ENCODE results near the gene C2orf72. TPM values are rescaled to one million over a fixed set of nuclear protein-coding genes. Genes with fewer than 3 reads are reported as not detected.
"Not testable (repeated sequence)": the region's sequence is repeated elsewhere in the genome, so short reads cannot be mapped to it uniquely, and the experiment has no call there.

C2orf72 gene
- total RNA-seq, 2 donors from 2014 or later, result not detected

DNA sequence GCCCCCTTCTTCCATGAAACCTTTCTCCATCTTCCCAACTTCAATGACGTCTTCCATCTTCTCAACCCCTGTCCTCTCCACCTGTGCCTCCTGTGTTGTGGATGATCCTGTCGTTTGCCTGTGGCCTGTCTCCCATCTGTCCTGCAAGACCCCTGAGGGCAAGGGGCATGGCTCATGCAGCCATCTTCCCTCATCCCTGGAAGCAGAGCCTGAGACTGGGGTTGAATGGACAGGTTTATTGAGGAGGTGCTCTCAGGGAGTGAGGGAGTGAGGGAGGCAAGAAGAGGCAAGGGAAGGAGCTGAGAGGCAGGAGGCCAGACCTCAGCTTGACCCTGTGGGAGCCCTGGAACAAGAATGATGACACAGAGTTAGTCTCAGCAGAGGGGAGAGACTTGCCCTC lies 34.1 kb upstream of the C2orf72 start:
- no peaks in the 10 kb centered on the region for H3K9me3 ChIP-seq (ENCODE audit: control insufficient read depth, low read length, poor library complexity, severe bottlenecking)
- H3K4me1 Mint-ChIP-seq, result peaks cover 3% of the 10 kb centered on the region
- DNase-seq, result no peak
- peaks cover 43% of the 10 kb centered on the region for H3K27me3 Mint-ChIP-seq
- H3K36me3 Mint-ChIP-seq (ENCODE audit: low read depth), result peaks cover 6% of the 10 kb centered on the region
- H3K4me3 Mint-ChIP-seq, result no peak overlapping the region
- no peak for ATAC-seq
- no peak overlapping the region for H3K27ac Mint-ChIP-seq

GRCh38 chr2:231004930-231005329 lies 32.4 kb upstream of the C2orf72 start:
- not testable (repeated sequence) for ATAC-seq

GRCh38 chr2:231007286-231008098 lies 29.8 kb upstream of the C2orf72 start:
- DNase-seq (no peak), ATAC-seq (no peak)
- Mint-ChIP-seq H3K27ac (no peak overlapping the region), H3K27me3 (peaks cover 26% of the 10 kb centered on the region), H3K4me3 (no peak overlapping the region), H3K4me1 (no peaks in the 10 kb centered on the region), H3K36me3 (ENCODE audit: low read depth) (peaks cover 4% of the 10 kb centered on the region)
- H3K9me3 ChIP-seq (ENCODE audit: control insufficient read depth, low read length, poor library complexity, severe bottlenecking), result no peaks in the 10 kb centered on the region

More at GRCh38 chr2:231004930-231005329, 32.4 kb upstream of the C2orf72 start:
- not testable (repeated sequence) for H3K9me3 ChIP-seq (ENCODE audit: control insufficient read depth, low read length, poor library complexity, severe bottlenecking); DNase-seq; H3K36me3 Mint-ChIP-seq (ENCODE audit: low read depth); H3K27ac Mint-ChIP-seq; H3K4me1 Mint-ChIP-seq; H3K4me3 Mint-ChIP-seq
- H3K27me3 Mint-ChIP-seq, result peaks cover 34% of the 10 kb centered on the region

DNA sequence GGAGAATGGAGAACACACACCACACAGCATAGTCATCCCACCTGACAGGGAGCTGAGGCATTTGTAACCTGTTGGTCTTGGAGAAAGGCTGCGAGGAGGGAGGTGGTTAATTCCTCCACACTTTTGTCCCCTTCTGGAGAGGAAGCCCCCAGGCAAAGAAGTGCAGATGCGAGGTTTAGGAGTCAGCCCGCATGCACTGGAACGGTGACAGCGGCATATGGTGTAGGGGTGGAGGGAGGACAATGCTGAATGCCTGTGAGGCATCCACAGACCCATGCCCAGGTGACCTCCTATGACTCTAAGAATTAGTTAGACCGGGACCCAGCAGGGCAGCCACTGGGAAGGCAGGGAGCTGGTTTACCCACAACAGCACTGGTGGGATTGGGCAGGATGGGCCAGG lies 29.2 kb upstream of the C2orf72 start:
- H3K27ac Mint-ChIP-seq, result no peak overlapping the region
- H3K4me1 Mint-ChIP-seq, result no peaks in the 10 kb centered on the region
- H3K27me3 Mint-ChIP-seq, result peaks cover 31% of the 10 kb centered on the region
- no peaks in the 10 kb centered on the region for H3K9me3 ChIP-seq (ENCODE audit: control insufficient read depth, low read length, poor library complexity, severe bottlenecking)
- peaks cover 4% of the 10 kb centered on the region for H3K36me3 Mint-ChIP-seq (ENCODE audit: low read depth)
- ATAC-seq (no peak), DNase-seq (no peak)
- H3K4me3 Mint-ChIP-seq, result no peak overlapping the region

DNA sequence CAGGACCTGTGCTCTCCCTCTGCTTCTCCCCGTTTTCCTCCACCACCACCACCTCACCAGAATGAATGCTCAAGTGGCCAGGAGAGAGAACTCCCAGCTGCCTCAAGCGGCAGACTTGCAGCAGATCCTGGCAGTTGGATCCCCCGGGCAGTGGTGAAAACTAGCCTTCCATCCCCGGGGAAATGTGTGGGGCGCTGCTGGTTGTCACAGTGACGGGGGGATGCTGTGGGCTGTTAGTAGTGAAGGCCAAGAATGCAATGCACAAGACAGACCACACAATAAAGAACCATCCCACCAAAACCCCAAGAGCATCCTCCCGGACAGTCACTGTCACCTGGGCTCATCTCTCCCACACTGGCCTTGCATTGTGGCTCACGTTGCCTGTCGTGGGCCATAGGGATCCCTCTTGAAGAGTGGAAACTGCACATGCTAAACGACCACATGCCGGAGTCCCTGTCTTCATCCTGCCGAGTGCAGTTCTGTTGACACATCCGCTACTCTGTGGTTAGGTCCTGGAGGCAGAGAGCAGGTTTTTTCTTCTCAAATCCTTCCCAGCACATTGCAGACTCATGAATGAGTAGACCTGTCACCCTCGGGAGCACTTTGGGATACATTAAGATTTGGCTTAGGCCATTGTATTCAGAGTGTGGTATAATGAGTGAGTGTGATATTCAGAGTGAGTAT lies 27.9 kb upstream of the C2orf72 start:
- H3K9me3 ChIP-seq (ENCODE audit: control insufficient read depth, low read length, poor library complexity, severe bottlenecking), result no peaks in the 10 kb centered on the region
- H3K4me1 Mint-ChIP-seq, result no peaks in the 10 kb centered on the region
- no peak overlapping the region for H3K4me3 Mint-ChIP-seq
- peaks cover 33% of the 10 kb centered on the region for H3K27me3 Mint-ChIP-seq
- H3K27ac Mint-ChIP-seq, result no peak overlapping the region
- peaks cover 4% of the 10 kb centered on the region for H3K36me3 Mint-ChIP-seq (ENCODE audit: low read depth)
- no peak for ATAC-seq
- DNase-seq, result no peak

- Mint-ChIP-seq H3K27me3 (peaks cover 40% of the 10 kb centered on the region), H3K27ac (no peak overlapping the region), H3K36me3 (ENCODE audit: low read depth) (peaks cover 6% of the 10 kb centered on the region), H3K4me1 (no peaks in the 10 kb centered on the region), H3K4me3 (no peak overlapping the region)
- no peak for ATAC-seq
- no peaks in the 10 kb centered on the region for H3K9me3 ChIP-seq (ENCODE audit: control insufficient read depth, low read length, poor library complexity, severe bottlenecking)
- no peak for DNase-seq
Measured at GRCh38 chr2:231010201-231010730, 27.1 kb upstream of the C2orf72 start.

DNA sequence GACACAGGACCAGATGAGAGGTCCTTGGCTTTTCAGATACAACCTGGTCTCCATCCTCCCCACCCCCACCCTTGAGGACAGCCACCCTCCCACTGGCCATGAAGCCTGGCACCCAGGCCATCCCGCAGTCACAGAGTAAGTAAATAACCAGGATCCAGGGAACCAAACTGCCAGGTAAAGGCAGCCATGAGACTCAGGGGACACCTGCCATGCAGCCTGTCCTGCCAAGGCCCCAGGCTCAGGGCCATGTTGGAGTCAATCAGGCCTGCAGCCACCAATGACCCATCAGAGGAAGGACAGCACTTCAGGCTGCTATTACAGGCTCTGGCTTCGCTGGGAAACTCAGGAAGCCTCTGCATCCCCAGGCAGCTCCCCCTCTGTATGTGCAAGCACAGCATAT lies 25.8 kb upstream of the C2orf72 start:
- no peak for ATAC-seq

DNA sequence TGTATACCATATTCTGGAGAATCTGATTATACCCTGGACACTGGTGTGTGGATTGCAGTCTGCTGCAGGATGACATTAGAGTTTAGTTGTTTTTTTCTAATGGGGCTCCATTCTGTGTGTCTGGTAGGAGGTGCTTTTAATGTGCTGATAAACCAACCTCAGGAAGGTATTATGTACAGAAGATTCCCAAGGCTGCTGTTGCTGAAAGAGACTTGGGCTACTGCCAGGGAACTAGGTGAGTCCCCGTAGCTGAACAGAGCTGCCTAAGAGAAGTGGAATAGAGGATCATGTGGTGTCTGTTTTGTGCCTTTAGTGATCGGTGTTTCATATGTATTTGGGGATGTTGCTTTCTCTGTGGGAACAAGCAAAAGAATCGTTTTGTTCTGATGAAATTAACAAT lies 24.9 kb upstream of the C2orf72 start:
- H3K27ac Mint-ChIP-seq, result no peak overlapping the region
- H3K4me1 Mint-ChIP-seq, result no peaks in the 10 kb centered on the region
- ATAC-seq (no peak), DNase-seq (no peak)
- peaks cover 48% of the 10 kb centered on the region for H3K27me3 Mint-ChIP-seq
- H3K36me3 Mint-ChIP-seq (ENCODE audit: low read depth), result peaks cover 4% of the 10 kb centered on the region
- H3K9me3 ChIP-seq (ENCODE audit: control insufficient read depth, low read length, poor library complexity, severe bottlenecking), result no peaks in the 10 kb centered on the region
- no peak overlapping the region for H3K4me3 Mint-ChIP-seq

More for the DNA sequence above, 25.8 kb upstream of the C2orf72 start:
- Mint-ChIP-seq H3K4me3 (no peak overlapping the region), H3K27me3 (peaks cover 41% of the 10 kb centered on the region), H3K36me3 (ENCODE audit: low read depth) (peaks cover 4% of the 10 kb centered on the region), H3K4me1 (no peaks in the 10 kb centered on the region), H3K27ac (no peak overlapping the region)
- no peaks in the 10 kb centered on the region for H3K9me3 ChIP-seq (ENCODE audit: control insufficient read depth, low read length, poor library complexity, severe bottlenecking)
- no peak for DNase-seq

- ATAC-seq, result no peak
- Mint-ChIP-seq H3K4me3 (no peak overlapping the region), H3K27me3 (peaks cover 53% of the 10 kb centered on the region), H3K36me3 (ENCODE audit: low read depth) (peaks cover 4% of the 10 kb centered on the region), H3K4me1 (no peaks in the 10 kb centered on the region), H3K27ac (no peak overlapping the region)
- no peaks in the 10 kb centered on the region for H3K9me3 ChIP-seq (ENCODE audit: control insufficient read depth, low read length, poor library complexity, severe bottlenecking)
- DNase-seq, result no peak
Measured at GRCh38 chr2:231013820-231014219, 23.5 kb upstream of the C2orf72 start.

GRCh38 chr2:231015478-231015877 lies 21.8 kb upstream of the C2orf72 start:
- no peak overlapping the region for H3K4me3 Mint-ChIP-seq
- no peaks in the 10 kb centered on the region for H3K9me3 ChIP-seq (ENCODE audit: control insufficient read depth, low read length, poor library complexity, severe bottlenecking)
- no peaks in the 10 kb centered on the region for H3K4me1 Mint-ChIP-seq
- DNase-seq, result no peak
- no peak overlapping the region for H3K27ac Mint-ChIP-seq
- H3K36me3 Mint-ChIP-seq (ENCODE audit: low read depth), result peaks cover 4% of the 10 kb centered on the region
- no peak for ATAC-seq
- H3K27me3 Mint-ChIP-seq, result peaks cover 49% of the 10 kb centered on the region

- Mint-ChIP-seq H3K27ac (no peak overlapping the region), H3K4me3 (no peak overlapping the region), H3K27me3 (peaks cover 53% of the 10 kb centered on the region), H3K4me1 (no peaks in the 10 kb centered on the region), H3K36me3 (ENCODE audit: low read depth) (peaks cover 4% of the 10 kb centered on the region)
- DNase-seq (no peak), ATAC-seq (no peak)
- H3K9me3 ChIP-seq (ENCODE audit: control insufficient read depth, low read length, poor library complexity, severe bottlenecking), result no peaks in the 10 kb centered on the region
Measured at GRCh38 chr2:231015926-231016325, 21.4 kb upstream of the C2orf72 start.

DNA sequence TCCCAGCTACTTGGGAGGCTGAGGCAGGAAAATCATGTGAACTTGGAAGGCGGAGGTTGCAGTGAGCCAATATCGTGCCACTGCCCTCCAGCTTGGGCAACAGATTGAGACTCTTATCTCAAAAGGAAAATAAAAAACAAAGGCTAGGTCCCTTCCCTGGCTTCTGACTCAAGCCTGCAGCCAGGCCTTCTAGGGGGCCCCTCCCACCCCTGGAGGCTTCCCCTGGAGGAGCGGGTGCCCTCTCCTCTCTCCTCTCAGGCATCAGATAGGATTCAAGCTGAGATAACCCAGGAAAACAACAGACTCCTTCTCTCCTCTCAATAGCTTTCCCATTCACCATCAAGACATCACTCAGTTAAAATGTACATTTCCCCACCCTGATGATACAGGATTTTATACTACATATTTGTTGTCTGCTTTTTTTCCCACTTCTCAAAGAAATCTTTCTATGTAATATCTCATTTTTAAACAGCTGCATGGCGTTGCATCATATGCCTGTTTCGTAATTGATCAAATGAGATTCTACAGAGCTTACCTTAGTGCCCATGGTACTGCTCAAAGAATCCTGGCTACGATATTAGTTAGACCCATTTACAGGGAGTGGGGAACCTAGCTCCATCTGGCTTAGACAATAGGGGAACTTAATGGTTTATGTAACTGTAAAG lies 20.6 kb upstream of the C2orf72 start:
- no peaks in the 10 kb centered on the region for H3K9me3 ChIP-seq (ENCODE audit: control insufficient read depth, low read length, poor library complexity, severe bottlenecking)
- Mint-ChIP-seq H3K36me3 (ENCODE audit: low read depth) (peaks cover 4% of the 10 kb centered on the region), H3K4me3 (no peak overlapping the region), H3K27ac (no peak overlapping the region), H3K27me3 (peaks cover 54% of the 10 kb centered on the region), H3K4me1 (no peaks in the 10 kb centered on the region)
- ATAC-seq, result no peak
- no peak for DNase-seq

GRCh38 chr2:231017231-231017598 lies 20.1 kb upstream of the C2orf72 start:
- Mint-ChIP-seq H3K4me1 (no peaks in the 10 kb centered on the region), H3K27ac (no peak overlapping the region), H3K27me3 (peaks cover 50% of the 10 kb centered on the region), H3K36me3 (ENCODE audit: low read depth) (peaks cover 4% of the 10 kb centered on the region), H3K4me3 (no peak overlapping the region)
- DNase-seq, result no peak
- no peak for ATAC-seq
- no peaks in the 10 kb centered on the region for H3K9me3 ChIP-seq (ENCODE audit: control insufficient read depth, low read length, poor library complexity, severe bottlenecking)
